H1 (cell line): ENCODE results near the gene IRF7. TPM values are rescaled to one million over a fixed set of nuclear protein-coding genes. Genes with fewer than 3 reads are reported as not detected.

Experiments
- CTCF ChIA-PET: fragments of 300-600 bp; sonication (Branson Sonifier 250); formaldehyde crosslinking; loops from one replicate; lab custom pipeline; 2021; ENCODE audit not compliant: partially characterized antibody; lab: Charles Lee
- POLR2A ChIA-PET: fragments of 300-600 bp; sonication (Branson Sonifier 250); formaldehyde crosslinking; loops from one replicate; lab custom pipeline; 2021; ENCODE audit warnings: inconsistent platforms; ENCODE audit not compliant: partially characterized antibody; lab: Charles Lee
- DNase-seq, 2 experiments: peaks; one replicate each; pipeline versions ENCODE4 v3.0.0 to v3.0.0-alpha.2; 2010 to 2022; ENCODE audit warnings: low spot score in 2 of 2, low read depth in 1 of 2, mixed read lengths in 1 of 2
- FAIRE-seq: peaks from 2 replicates; lab custom pipeline; 2011; peaks lifted over from hg19 to GRCh38; lab: Jason Lieb, UNC
- H2AFZ ChIP-seq: 2 replicates; pipeline ENCODE4 v1.8.1; 2012; ENCODE audit warnings: low read length, inconsistent platforms
- H2AK5ac ChIP-seq: 2 replicates; pipeline ENCODE4 v1.6.1; 2013; ENCODE audit warnings: low read depth, low read length
- H2BK120ac ChIP-seq: replicated peaks from 2 replicates; pipeline ENCODE3; 2013; ENCODE audit warnings: low read depth, low read length, inconsistent platforms
- H2BK12ac ChIP-seq: 2 replicates; pipeline ENCODE4 v1.6.1; 2013; ENCODE audit warnings: low read depth, low read length
- H2BK15ac ChIP-seq: 2 replicates; pipeline ENCODE4 v1.6.1; 2013; ENCODE audit warnings: low read length
- H2BK20ac ChIP-seq: 2 replicates; pipeline ENCODE4 v1.6.1; 2013; ENCODE audit warnings: low read length
- H2BK5ac ChIP-seq: 2 replicates; pipeline ENCODE4 v1.6.1; 2013; ENCODE audit warnings: low read depth, low read length
- H3K14ac ChIP-seq: 2 replicates; pipeline ENCODE4 v1.6.1; 2013; ENCODE audit warnings: inconsistent platforms; ENCODE audit not compliant: insufficient read length
- H3K18ac ChIP-seq: 2 replicates; pipeline ENCODE4 v1.6.1; 2013; ENCODE audit warnings: low read length; ENCODE audit errors: extremely low read depth
- H3K23ac ChIP-seq: 2 replicates; pipeline ENCODE4 v1.6.1; 2013; ENCODE audit warnings: inconsistent platforms; ENCODE audit not compliant: insufficient read length
- H3K23me2 ChIP-seq: 2 replicates; pipeline ENCODE4 v1.6.1; 2013; ENCODE audit warnings: low read depth, low read length
- H3K27ac ChIP-seq: 2 replicates; pipeline ENCODE4 v1.6.1; 2011; ENCODE audit warnings: low read depth, low read length, inconsistent platforms
- H3K27me3 ChIP-seq, 4 experiments: replicated peaks in 1 of 4; 1 replicate in 1 of 4; 2 replicates in 3 of 4; pipeline versions ENCODE4 v1.6.1 to v1.8.1; 2011 to 2013; ENCODE audit warnings: low read length in 3 of 4, mild to moderate bottlenecking in 3 of 4, inconsistent platforms in 2 of 4, mixed read lengths in 2 of 4, moderate library complexity in 1 of 4; ENCODE audit not compliant: control insufficient read depth in 3 of 4, insufficient read depth in 3 of 4; ENCODE audit errors: extremely low read depth in 1 of 4
- H3K36me3 ChIP-seq, 4 experiments: 2 replicates each; pipeline versions ENCODE4 v1.6.1 to v1.8.1; 2011 to 2013; ENCODE audit warnings: mild to moderate bottlenecking in 4 of 4, low read length in 3 of 4, moderate library complexity in 2 of 4, control low read depth in 1 of 4, inconsistent platforms in 1 of 4; ENCODE audit not compliant: insufficient read depth in 4 of 4, control insufficient read depth in 2 of 4
- H3K4ac ChIP-seq: replicated peaks from 2 replicates; pipeline ENCODE3; 2013; ENCODE audit warnings: low read length, low read depth, mixed read lengths, inconsistent platforms; ENCODE audit not compliant: insufficient read length
- H3K4me1 ChIP-seq, 4 experiments: replicated peaks in 1 of 4; 1 replicate in 1 of 4; 2 replicates in 3 of 4; pipeline versions ENCODE4 v1.6.1 to v1.8.1; 2011 to 2013; ENCODE audit warnings: low read length in 3 of 4, inconsistent platforms in 2 of 4, mixed read lengths in 1 of 4; ENCODE audit not compliant: insufficient read depth in 4 of 4, control insufficient read depth in 3 of 4
- H3K4me2 ChIP-seq, 2 experiments: 2 replicates each; pipeline versions ENCODE4 v1.6.1 to v1.8.1; 2011 to 2013; ENCODE audit warnings: low read depth in 2 of 2, low read length in 2 of 2, control low read depth in 1 of 2, inconsistent platforms in 1 of 2, mild to moderate bottlenecking in 1 of 2; ENCODE audit not compliant: insufficient read depth in 1 of 2
- H3K4me3 ChIP-seq, 4 experiments: fragments of 200-600, 300-600 bp in 1 of 4; sonication (generic), shearing (Covaris generic), sonication (Bioruptor Twin) in 1 of 4; 2 replicates each; pipeline versions ENCODE4 v1.5.1 to v1.8.1; 2011 to 2016; ENCODE audit warnings: low read length in 4 of 4, low read depth in 3 of 4, control low read depth in 2 of 4, inconsistent platforms in 2 of 4, mild to moderate bottlenecking in 2 of 4, mixed read lengths in 1 of 4, moderate library complexity in 1 of 4; ENCODE audit not compliant: insufficient read depth in 2 of 4; ENCODE audit errors: extremely low read depth in 1 of 4
- H3K56ac ChIP-seq: replicated peaks from 2 replicates; pipeline ENCODE3; 2013; ENCODE audit warnings: low read depth, mild to moderate bottlenecking, mixed read lengths, low read length, inconsistent platforms; ENCODE audit not compliant: insufficient read length
- H3K79me1 ChIP-seq: 2 replicates; pipeline ENCODE4 v1.6.1; 2013; ENCODE audit warnings: low read depth, low read length, control low read depth
- H3K79me2 ChIP-seq, 2 experiments: 2 replicates each; pipeline versions ENCODE4 v1.6.1 to v1.8.1; 2012 to 2013; ENCODE audit warnings: low read length in 2 of 2, mild to moderate bottlenecking in 2 of 2, inconsistent platforms in 1 of 2; ENCODE audit not compliant: insufficient read depth in 2 of 2, control insufficient read depth in 1 of 2
- H3K9ac ChIP-seq, 4 experiments: replicated peaks in 1 of 4; 1 replicate in 1 of 4; 2 replicates in 3 of 4; pipeline versions ENCODE4 v1.6.1 to v1.8.1; 2011 to 2013; ENCODE audit warnings: low read depth in 3 of 4, low read length in 3 of 4, control low read depth in 2 of 4, mild to moderate bottlenecking in 2 of 4, moderate library complexity in 2 of 4, inconsistent platforms in 1 of 4; ENCODE audit errors: extremely low read depth in 1 of 4
- H3K9me3 ChIP-seq, 2 experiments: 2 replicates each; pipeline versions ENCODE4 v1.6.1 to v1.8.1; 2012 to 2013; ENCODE audit warnings: mild to moderate bottlenecking in 2 of 2, moderate library complexity in 2 of 2, control low read depth in 1 of 2, inconsistent platforms in 1 of 2, low read depth in 1 of 2, low read length in 1 of 2, mixed read lengths in 1 of 2; ENCODE audit not compliant: insufficient read depth in 2 of 2
- H4K20me1 ChIP-seq, 2 experiments: replicated peaks in 1 of 2; 2 replicates each; pipeline versions ENCODE3 to v1.8.1; 2011 to 2013; ENCODE audit warnings: inconsistent platforms in 2 of 2, low read length in 2 of 2, mild to moderate bottlenecking in 1 of 2; ENCODE audit not compliant: insufficient read depth in 2 of 2, control insufficient read depth in 1 of 2
- H4K5ac ChIP-seq: 2 replicates; pipeline ENCODE4 v1.6.1; 2013; ENCODE audit warnings: low read length, low read depth, mixed read lengths, inconsistent platforms; ENCODE audit not compliant: insufficient read length
- H4K8ac ChIP-seq: 2 replicates; pipeline ENCODE4 v1.8.0; 2013; ENCODE audit warnings: mild to moderate bottlenecking, moderate library complexity, low read length, inconsistent platforms; ENCODE audit not compliant: insufficient read depth; ENCODE audit errors: extremely low read depth
- H4K91ac ChIP-seq: replicated peaks from 2 replicates; pipeline ENCODE3; 2013; ENCODE audit warnings: low read length, mixed read lengths, inconsistent platforms; ENCODE audit not compliant: insufficient read length
- BRCA1 ChIP-seq: IDR thresholded peaks from 2 replicates; pipeline ENCODE4 v1.6.1; 2012; ENCODE audit warnings: low read depth, low read length, improper control_type of control experiment
- CBX5 ChIP-seq: fragments of 300-800, 300-1000 bp; sonication (generic); IDR thresholded peaks from 2 replicates; pipeline ENCODE4 v1.7.1; 2016; ENCODE audit warnings: antibody characterized with exemption, low read length, low read depth
- JUN ChIP-seq: IDR thresholded peaks from 2 replicates; pipeline ENCODE4 v1.6.1; 2011; ENCODE audit warnings: low read depth, mild to moderate bottlenecking, improper control_type of control experiment, low read length
- RFX5 ChIP-seq: IDR thresholded peaks from 2 replicates; pipeline ENCODE4 v1.6.1; 2011; ENCODE audit warnings: low read depth, low read length, improper control_type of control experiment, borderline replicate concordance
- RNF2 ChIP-seq: fragments of 200-900, 300-1000 bp; sonication (generic); IDR thresholded peaks from 2 replicates; pipeline ENCODE4 v1.7.1; 2016; ENCODE audit warnings: borderline replicate concordance, low read depth, mild to moderate bottlenecking, antibody characterized with exemption, low read length; ENCODE audit not compliant: poor library complexity, severe bottlenecking; ENCODE audit errors: missing control alignments
- SIN3A ChIP-seq, 2 experiments: IDR thresholded peaks in 1 of 2; conservative IDR thresholded peaks in 1 of 2; 2 replicates each; pipeline ENCODE4 v1.6.1; 2011 to 2012; ENCODE audit warnings: low read length in 2 of 2, improper control_type of control experiment in 1 of 2, low read depth in 1 of 2, mild to moderate bottlenecking in 1 of 2
- SIX5 ChIP-seq: IDR thresholded peaks from 2 replicates; pipeline ENCODE4 v1.6.1; 2011; ENCODE audit warnings: mild to moderate bottlenecking, low read depth, low read length
- TAF7 ChIP-seq: optimal IDR thresholded peaks from 2 replicates; pipeline ENCODE3; 2011; ENCODE audit warnings: low read depth, mild to moderate bottlenecking, inconsistent platforms, low read length, moderate library complexity, borderline replicate concordance
- TBP ChIP-seq: IDR thresholded peaks from 2 replicates; pipeline ENCODE4 v1.6.1; 2011; ENCODE audit warnings: low read depth, low read length, improper control_type of control experiment
- WGBS, 2 experiments: shearing (Covaris generic) in 1 of 2; methylation state at CpG; one replicate each; pipeline versions ENCODE4 v1.1.6 to v1.1.7; 2013 to 2015; ENCODE audit warnings: low lambda C conversion rate in 2 of 2, mixed read lengths in 2 of 2, inconsistent platforms in 1 of 2, low coverage in 1 of 2, missing lambda C conversion rate in 1 of 2; ENCODE audit not compliant: insufficient replicate concordance in 2 of 2, insufficient coverage in 1 of 2, insufficient read length in 1 of 2; ENCODE audit errors: extremely low coverage in 1 of 2, missing lambda C conversion rate in 1 of 2; 5-methylcytosine and 5-hydroxymethylcytosine counted together
- polyA plus RNA-seq, 7 experiments: library from polyadenylated mRNA; depleted of rRNA in 3 of 7; stranded (reverse) in 5 of 7; unstranded in 2 of 7; fragments of >200 nt in 5 of 7; fragments of 200-250 nt in 2 of 7; gene quantifications; 1 replicate in 5 of 7; 2 replicates in 1 of 7; 4 replicates in 1 of 7; pipeline versions ENCODE4 v1.2.1 to v1.2.3, GENCODE V29; 2011 to 2013; ENCODE audit warnings: missing spikeins in 2 of 7, mixed read lengths in 2 of 7
- total RNA-seq: library from RNA; stranded (reverse); fragmentation: NEBNext Ultra II Directional; extraction: Animal tissue kit (Norgen Biotek cat#: 25700); gene quantifications from 2 replicates; pipeline ENCODE4 v1.2.1, GENCODE V29; 2021

IRF7 gene
- total and polyA plus RNA-seq, 2 of the 8 experiments (the other 6 are each of a cell fraction or from before 2014, with no cell fraction given), result 9.1 to 9.6 TPM

GRCh38 chr11:657691-658126 is 42.0 kb upstream of the IRF7 start:
- Histone ChIP-seq H3K9ac (no peak overlapping the region), H2BK20ac (no peak overlapping the region), H3K27me3 (no peaks in the 10 kb centered on the region), H2AK5ac (no peak overlapping the region), H3K36me3 (peaks cover 2 to 13% (median 5%) of the 10 kb centered on the region in 4 experiments; a peak in 7 of 8 replicates), H3K4me3 (no peak overlapping the region), H2BK12ac (no peak overlapping the region), H4K5ac (no peak overlapping the region), H3K27ac (no peak overlapping the region), H3K79me2 (no peaks in the 10 kb centered on the region), H4K8ac (peak overlapping the region; percentile 21; the same call in 1 of the 2 replicates), H2BK5ac (no peak overlapping the region), H3K4ac (no peak overlapping the region)
- DNase-seq, result no peak
- no peak for FAIRE-seq
- CTCF ChIA-PET, result interaction anchor here (1.3 to 2.0 kb wide), 5 partner anchors 16 to 108 kb away, joined by 3 to 6 read pairs (median 3); no protein-coding TSS in a partner anchor
- TF ChIP-seq BRCA1, result no peak
- TF ChIP-seq RNF2, result no peak
- no peak for TF ChIP-seq RFX5
- no peak for TF ChIP-seq JUN
- TF ChIP-seq SIN3A (conservative IDR thresholded peaks at IDR 0.05 in 1 of 2, IDR thresholded peaks at IDR 0.05 in 1 of 2; ENCODE audit: low read depth in 1 of 2, low read length in 2 of 2), result no peak
- TF ChIP-seq TAF7, result no peak
- TF ChIP-seq TBP, result no peak
- TF ChIP-seq CBX5, result no peak
- no peak for TF ChIP-seq SIX5
- TF ChIP-seq, all 59 proteins: peak for 0
- 83 to 100% methylated on average over 2 to 14 of the region's 14 CpGs for WGBS, 2 experiments
- Histone ChIP-seq H3K23me2 (no peaks in the 10 kb centered on the region), H3K4me1 (no peaks in the 10 kb centered on the region), H3K23ac (no peak overlapping the region), H3K4me2 (no peak overlapping the region), H3K18ac (no peak overlapping the region), H3K79me1 (no peaks in the 10 kb centered on the region), H2BK15ac (no peak overlapping the region), H4K91ac (no peak overlapping the region), H4K20me1 (peaks cover 2% of the 10 kb centered on the region in 2 experiments), H3K56ac (no peak overlapping the region), H3K9me3 (no peaks in the 10 kb centered on the region), H2BK120ac (no peak overlapping the region), H2AFZ (no peak overlapping the region), H3K14ac (no peak overlapping the region)
- POLR2A ChIA-PET, result interaction anchor here (1.4 to 4.0 kb wide), 2 partner anchors 11 to 34 kb away, joined by 3 to 19 read pairs; no protein-coding TSS in a partner anchor
